CD4-positive, alpha-beta T cell treated with Interleukin-10 for 1 hour (primary cell): ENCODE measurements around the gene LEP.
"Not testable (repeated sequence)": the region's sequence is repeated elsewhere in the genome, so short reads cannot be mapped to it uniquely, and the experiment has no call there.

ENCODE experiments used
- DNase-seq: peaks from one replicate; pipeline ENCODE4 v3.0.0-alpha.2; 2020

LEP gene

DNA sequence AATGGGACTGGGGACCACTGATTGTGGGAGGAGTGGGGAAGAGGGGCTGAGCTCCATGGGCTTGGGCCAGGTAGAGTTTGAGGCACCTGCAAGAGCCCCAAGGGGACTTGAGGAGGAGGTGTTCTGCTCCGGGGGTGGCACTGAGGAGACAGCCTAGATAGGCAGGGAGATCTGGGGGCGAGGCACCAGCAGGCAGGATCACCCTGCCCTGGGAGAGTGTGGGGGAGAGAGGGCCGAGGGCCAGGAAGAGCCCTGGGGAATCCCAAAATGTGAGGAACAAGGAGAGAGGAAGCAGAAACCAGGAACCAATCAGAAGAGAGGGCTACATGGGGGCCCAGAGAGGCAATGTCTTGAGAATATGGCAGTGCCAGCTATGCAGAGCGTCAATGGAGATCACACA, 34.6 kb downstream of the LEP start:
- no peak for DNase-seq

DNA sequence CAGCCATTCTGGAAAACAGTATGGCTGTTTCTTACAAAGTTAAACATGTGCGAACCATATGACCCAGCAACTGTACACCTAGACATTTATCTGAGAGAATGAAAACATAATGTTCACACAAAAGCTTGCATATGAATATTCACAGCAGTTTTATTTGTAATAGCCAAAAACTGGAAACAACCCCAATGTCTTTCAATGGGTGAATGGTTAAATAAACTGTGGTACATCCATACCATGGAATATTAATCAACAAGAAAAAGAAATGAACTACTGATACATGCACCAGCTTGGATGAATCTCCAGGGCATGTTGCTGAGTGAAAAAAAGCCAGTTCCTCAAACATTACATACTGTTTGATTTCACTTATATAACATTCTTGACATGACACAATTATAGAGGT, 37.3 kb downstream of the LEP start:
- DNase-seq, result no peak

DNA sequence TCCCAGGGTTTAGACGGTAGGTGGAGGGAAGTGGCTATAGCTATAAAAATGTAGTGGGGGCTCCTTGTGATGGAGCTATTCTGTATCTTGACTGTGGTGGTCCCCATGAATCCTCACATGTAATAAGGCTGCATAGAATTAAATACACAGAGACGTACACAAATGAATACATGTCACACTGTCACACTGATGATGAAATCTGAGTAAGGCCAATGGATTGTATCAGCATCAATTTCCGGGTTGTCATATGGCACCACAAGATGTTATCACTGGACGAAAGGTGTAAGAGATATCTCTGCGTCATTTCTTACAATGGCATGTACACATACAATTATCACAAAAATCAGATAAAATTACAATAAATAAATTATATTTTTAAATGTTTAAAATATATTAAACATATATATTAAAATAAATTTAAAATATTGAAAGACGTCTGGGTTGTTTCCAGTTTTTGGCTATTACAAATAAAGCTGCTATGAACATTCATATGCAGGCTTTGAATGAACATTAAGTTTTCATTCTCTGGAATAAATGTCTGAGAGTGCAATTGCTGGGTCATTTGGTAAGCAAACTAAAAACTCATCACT, 38.1 kb downstream of the LEP start:
- DNase-seq, result no peak

DNA sequence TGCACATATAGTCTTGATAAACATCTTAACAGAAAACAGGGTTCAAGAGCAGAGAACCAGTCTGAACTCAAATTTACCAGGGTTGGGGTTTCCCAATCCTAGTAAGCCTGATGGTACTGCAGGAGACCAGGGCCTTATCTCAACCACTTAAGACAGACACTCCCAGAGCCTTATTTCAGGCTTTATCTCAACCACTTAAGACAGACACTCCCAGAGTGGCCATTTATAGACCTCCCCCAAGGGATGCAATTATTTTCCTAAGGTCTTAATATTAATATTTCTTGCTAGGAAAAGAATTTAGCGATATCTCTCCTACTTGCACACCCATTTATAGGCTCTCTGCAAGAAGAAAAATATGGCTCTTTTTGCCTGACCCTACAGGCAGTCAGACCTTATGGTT, 39.4 kb downstream of the LEP start:
- DNase-seq, result not testable (repeated sequence)

DNA sequence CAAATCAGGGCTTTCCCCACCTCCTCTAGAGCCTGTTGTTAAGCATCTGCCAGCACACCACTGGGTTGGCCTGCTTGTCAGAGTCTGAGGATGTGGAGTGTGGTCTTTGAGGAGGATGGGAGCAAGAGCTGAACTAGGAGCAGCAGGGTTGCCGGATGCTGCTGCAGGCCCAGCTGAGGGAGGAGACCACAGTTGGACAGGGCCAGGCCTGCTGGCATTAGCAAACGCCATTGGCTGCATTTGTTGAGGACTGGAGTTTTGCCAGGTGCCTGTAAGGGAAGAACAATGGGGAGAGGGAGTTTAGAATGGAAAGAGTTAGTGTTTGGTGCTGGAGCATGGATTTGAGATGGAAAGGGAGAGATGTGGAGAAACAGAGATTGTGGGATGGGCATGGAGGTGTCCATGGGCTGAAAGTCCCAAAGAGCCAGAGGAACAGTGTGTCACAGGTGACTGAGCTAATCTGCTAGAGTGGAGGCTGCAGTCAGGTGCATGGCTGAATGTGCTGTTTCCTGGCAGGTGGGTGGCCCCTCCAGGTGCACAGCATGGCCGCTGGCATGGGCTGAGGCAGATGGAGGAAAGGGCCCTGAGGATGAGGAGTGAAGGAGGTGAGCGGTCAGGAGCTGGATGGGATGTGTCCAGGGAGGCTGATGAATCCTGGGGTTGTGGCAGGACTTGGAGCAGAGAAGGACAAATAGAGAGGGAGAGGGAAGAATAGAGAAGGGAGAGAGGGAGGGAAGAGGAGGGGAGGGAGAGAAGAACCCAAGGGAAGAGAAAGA, 40.7 kb downstream of the LEP start:
- DNase-seq, result no peak

DNA sequence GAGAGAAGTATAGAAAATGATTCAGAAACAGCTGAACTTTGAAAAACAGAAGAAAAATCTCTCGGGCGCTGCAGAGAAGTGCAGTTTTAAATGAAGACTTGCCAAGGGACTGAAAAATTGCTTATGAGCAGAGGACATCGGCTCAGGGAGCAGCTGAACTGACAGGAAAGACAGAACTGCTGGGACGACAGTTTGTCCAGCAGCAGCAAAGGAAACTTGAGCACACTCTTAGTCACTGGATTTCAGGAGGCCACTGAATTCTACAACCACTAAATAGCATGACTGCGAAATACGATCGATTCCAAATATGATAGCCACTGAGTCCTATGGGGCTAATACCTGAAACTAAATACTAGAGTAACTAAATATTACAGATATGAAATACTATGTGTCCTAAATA, 43.0 kb downstream of the LEP start:
- DNase-seq, result no peak

DNA sequence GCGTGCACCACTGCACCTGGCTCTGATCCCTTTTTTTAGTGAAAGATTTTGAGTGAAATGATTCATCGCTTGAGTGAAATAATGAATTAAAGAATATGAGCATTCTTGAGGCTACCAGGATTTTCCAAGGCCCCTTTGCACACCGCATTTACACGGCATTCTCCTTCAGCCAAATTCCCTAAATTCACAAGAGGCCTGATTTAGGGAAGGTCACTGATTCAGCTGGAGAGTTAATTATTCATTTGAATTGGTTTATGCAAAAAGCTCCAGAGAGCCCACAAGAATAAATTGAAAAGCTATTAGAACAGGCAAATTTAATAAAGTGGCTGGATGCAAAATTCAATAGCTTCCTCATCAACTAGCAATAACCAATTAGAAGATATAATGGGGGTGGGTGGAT, 46.5 kb downstream of the LEP start:
- no peak for DNase-seq

DNA sequence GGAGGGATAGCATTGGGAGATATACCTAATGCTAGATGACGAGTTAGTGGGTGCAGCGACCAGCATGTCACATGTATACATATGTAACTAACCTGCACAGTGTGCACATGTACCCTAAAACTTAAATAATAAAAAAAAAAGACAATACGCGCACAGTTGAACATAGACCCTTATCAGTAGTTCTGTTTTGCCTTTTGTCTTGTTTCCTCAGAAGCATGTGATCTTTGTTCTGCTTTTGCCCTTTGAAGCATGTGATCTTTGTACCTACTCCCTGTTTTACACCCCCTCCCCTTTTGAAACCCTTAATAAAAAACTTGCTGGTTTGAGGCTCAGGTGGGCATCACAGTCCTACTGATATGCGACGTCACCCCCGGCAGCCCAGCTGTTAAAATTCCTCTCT, 56.9 kb downstream of the LEP start:
- not testable (repeated sequence) for DNase-seq

DNA sequence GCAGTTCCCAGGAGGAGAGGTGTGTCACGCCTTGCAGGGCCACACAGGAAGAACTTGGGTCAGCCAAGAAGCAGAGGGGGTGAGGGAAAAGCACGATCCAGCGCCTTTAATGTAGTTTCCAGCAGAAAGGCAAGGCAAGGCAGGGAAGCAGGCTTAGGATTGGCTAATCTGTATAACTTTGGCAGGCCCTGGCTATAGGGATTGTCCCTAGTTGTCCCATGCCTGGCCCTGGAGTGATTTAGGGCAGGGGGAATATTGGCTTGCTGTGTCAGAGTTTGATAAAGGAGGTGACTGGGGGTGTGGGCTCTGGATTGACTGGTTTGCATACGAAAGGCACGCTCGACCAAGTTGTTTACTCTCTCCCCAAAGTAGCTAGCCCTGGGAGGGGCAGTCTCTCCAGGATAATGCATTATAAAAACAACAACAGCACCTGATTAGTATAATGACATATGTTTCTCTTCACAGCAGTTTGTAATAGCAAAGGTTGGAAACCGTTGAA, 58.1 kb downstream of the LEP start:
- no peak for DNase-seq

DNA sequence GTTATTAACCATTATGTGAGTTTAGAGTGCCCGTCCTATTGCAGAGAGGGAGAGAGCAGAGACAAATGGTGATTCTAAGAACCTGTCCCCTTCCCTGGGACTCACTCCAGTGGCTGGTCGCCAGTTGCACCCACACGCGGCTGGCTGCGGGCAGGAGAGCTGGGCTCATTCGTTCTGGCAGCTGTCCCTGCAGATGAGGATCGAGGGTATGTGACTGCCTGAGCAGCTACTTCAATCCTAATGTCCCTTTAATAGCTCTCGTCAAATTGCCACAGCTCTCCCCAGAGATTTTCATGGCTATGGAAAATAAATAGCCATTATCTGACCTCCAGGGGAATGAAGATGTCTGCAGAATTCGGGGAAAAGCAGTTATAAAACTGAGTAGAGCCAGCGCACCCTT, 61.1 kb downstream of the LEP start:
- no peak for DNase-seq

DNA sequence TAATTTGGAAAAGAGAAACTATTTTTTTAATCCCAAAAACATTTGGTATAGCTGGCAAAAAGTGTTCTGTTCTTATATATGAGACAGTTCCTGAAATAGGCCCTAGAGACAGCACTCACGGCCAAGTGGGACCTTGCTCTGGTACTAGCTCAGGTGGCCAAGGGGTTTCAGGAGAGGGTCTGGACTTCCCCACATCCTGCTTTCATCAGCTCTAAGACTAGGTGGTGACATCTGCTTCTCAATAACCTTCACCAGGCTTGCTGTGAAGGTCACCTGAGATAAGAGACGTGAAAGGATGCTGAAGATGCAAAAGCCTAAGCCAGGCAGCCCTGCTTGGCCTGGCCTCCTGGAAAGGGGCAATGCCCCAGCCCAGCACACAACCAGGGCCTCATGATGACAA, 62.1 kb downstream of the LEP start:
- no peak for DNase-seq

DNA sequence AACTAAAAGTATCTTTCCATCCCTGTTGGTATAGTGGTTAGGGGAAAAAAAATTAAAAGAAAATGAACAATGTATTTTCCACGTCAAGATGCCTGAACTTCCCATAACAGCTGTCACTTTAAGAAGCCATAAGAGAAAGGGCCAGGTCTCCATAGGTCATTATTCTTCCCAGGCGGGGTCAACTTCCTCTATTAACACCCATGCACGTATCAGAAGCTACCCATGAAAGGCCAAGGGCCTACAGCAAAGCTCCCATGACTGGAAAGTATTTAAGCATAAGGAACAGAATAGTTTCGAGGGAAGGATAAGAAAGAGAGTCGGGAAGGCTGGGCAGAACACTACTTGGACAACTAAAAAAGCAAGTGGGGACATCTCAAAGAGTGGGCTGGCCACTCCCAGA, 62.6 kb downstream of the LEP start:
- no peak for DNase-seq

DNA sequence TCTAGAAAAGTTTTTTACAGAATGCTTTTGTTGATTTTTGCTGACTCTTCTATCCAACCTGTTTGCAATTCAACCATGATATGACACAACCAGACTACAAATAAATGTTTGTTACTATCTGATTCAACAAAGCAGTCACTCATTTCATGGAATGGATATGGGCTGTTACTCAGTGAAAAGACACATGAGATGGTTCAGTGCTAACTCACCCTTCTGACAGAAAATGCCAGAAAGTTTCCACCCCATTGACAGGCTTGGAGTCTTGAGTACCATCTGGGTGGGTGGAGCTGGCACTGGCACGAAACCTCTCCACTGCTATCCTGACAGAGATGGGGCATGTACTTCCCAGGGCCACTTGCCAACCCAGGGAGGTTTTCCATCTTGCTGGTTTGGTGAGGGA, 63.1 kb downstream of the LEP start:
- no peak for DNase-seq

DNA sequence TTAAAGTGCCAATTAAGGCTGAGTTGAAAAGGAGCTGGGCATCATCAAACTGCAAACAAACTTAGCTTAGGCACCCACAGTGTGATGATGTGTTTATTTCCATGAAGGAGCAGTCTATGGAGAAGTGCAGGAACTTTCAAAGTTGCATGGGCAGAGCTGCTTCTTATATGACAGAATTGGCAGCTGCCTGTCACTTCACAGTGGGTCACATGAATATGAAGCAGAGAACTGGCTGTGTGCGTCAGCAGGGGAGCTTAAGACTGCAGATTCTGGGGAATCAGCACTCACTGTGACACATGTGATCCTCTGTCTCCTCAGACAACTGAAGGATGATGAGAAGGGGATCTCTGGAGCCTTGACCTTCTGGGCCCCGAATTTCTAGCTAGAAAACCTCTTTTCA, 66.0 kb downstream of the LEP start:
- no peak for DNase-seq
